GM23338 (cell line): ENCODE measurements around the gene COL6A1. TPM values are rescaled to one million over a fixed set of nuclear protein-coding genes. Genes with fewer than 3 reads are reported as not detected.

ENCODE experiments used
- ATAC-seq: fragments of 200-7000 bp; cut with Tn5 transposase; 3 replicates; pipeline ENCODE4 v1.9.1; 2020
- DNase-seq: peaks from one replicate; pipeline ENCODE4 v3.0.0-alpha.2; 2015; ENCODE audit warnings: low spot score
- H2AFZ ChIP-seq: fragments of 200-600 bp; sonication (generic); 2 replicates; pipeline ENCODE4 v1.8.0; 2016; ENCODE audit warnings: antibody characterized with exemption, mild to moderate bottlenecking, moderate library complexity
- H3F3A ChIP-seq: fragments of 200-600 bp; sonication (generic); replicated peaks from 2 replicates; pipeline ENCODE4 v1.8.0; 2017; ENCODE audit warnings: antibody characterized with exemption, mixed run types, low read depth
- H3K27ac ChIP-seq: fragments of 200-600 bp; sonication (generic); 2 replicates; pipeline ENCODE4 v1.6.1; 2016; ENCODE audit warnings: low read depth
- H3K27me3 ChIP-seq: fragments of 200-600 bp; sonication (generic); 2 replicates; pipeline ENCODE4 v1.8.0; 2016; ENCODE audit warnings: mild to moderate bottlenecking, mixed run types, moderate library complexity; ENCODE audit not compliant: insufficient read depth
- H3K36me3 ChIP-seq: fragments of 200-600 bp; sonication (generic); 2 replicates; pipeline ENCODE4 v1.8.0; 2016; ENCODE audit warnings: mild to moderate bottlenecking; ENCODE audit not compliant: insufficient read depth
- H3K4me1 ChIP-seq: fragments of 200-600 bp; sonication (generic); 2 replicates; pipeline ENCODE4 v1.8.0; 2016; ENCODE audit warnings: mild to moderate bottlenecking, moderate library complexity; ENCODE audit not compliant: insufficient read depth
- H3K4me2 ChIP-seq: fragments of 200-600 bp; sonication (generic); 2 replicates; pipeline ENCODE4 v1.7.1; 2017; ENCODE audit warnings: mixed run types
- H3K4me3 ChIP-seq: fragments of 200-600 bp; sonication (generic); 2 replicates; pipeline ENCODE4 v1.6.1; 2016; ENCODE audit warnings: mixed run types
- H3K79me2 ChIP-seq: fragments of 200-600 bp; sonication (generic); replicated peaks from 2 replicates; pipeline ENCODE4 v1.8.0; 2017; ENCODE audit warnings: mild to moderate bottlenecking; ENCODE audit not compliant: insufficient read depth
- H3K9me2 ChIP-seq: fragments of 200-600 bp; sonication (generic); 2 replicates; pipeline ENCODE4 v1.8.0; 2017; ENCODE audit not compliant: insufficient read depth
- H4K20me1 ChIP-seq: fragments of 200-600 bp; sonication (generic); replicated peaks from 2 replicates; pipeline ENCODE4 v1.8.0; 2017; ENCODE audit warnings: mild to moderate bottlenecking; ENCODE audit not compliant: insufficient read depth
- H3K27ac Mint-ChIP-seq: 2 replicates; pipeline ENCODE4 v1.8.0; 2020; ENCODE audit warnings: inconsistent platforms, mild to moderate bottlenecking, moderate library complexity, mixed read lengths
- H3K27me3 Mint-ChIP-seq: 3 replicates; pipeline ENCODE4 v1.8.0; 2022; ENCODE audit warnings: low read depth, mild to moderate bottlenecking, moderate library complexity, mixed read lengths, inconsistent platforms; ENCODE audit not compliant: insufficient read depth, poor library complexity
- H3K36me3 Mint-ChIP-seq: 3 replicates; pipeline ENCODE4 v1.8.0; 2021; ENCODE audit warnings: low read depth, mild to moderate bottlenecking, inconsistent platforms, moderate library complexity, mixed read lengths
- H3K4me1 Mint-ChIP-seq: 3 replicates; pipeline ENCODE4 v1.8.0; 2020; ENCODE audit warnings: mild to moderate bottlenecking, inconsistent platforms, mixed read lengths
- H3K4me3 Mint-ChIP-seq: 3 replicates; pipeline ENCODE4 v1.8.0; 2021; ENCODE audit warnings: moderate library complexity, mild to moderate bottlenecking, inconsistent platforms, mixed read lengths
- H3K9me3 Mint-ChIP-seq: 3 replicates; pipeline ENCODE4 v1.8.0; 2020; ENCODE audit warnings: moderate library complexity, mild to moderate bottlenecking, inconsistent platforms, mixed read lengths
- CTCF ChIP-seq, 2 experiments: fragments of 200-600 bp in 1 of 2; sonication (generic) in 1 of 2; conservative IDR thresholded peaks; 2 replicates each; pipeline versions ENCODE4 v1.5.1 to v1.6.1; 2016 to 2017; ENCODE audit warnings: antibody characterized with exemption in 2 of 2, low read depth in 2 of 2, mild to moderate bottlenecking in 2 of 2, moderate library complexity in 1 of 2
- EZH2 ChIP-seq: fragments of 200-600 bp; sonication (generic); IDR thresholded peaks from one replicate; pipeline ENCODE4 v1.8.0; 2017; ENCODE audit warnings: antibody characterized with exemption, mild to moderate bottlenecking, low read depth; ENCODE audit not compliant: unreplicated experiment
- NANOG ChIP-seq: IDR thresholded peaks from 2 replicates; pipeline ENCODE4 v1.6.1; 2016; ENCODE audit warnings: antibody characterized with exemption, borderline replicate concordance
- STAT1 ChIP-seq: IDR thresholded peaks from one replicate; pipeline ENCODE4 v1.6.1; 2016; ENCODE audit warnings: antibody characterized with exemption; ENCODE audit not compliant: unreplicated experiment
- ZNF114 ChIP-seq: fragments of 250-450 bp; sonication (Bioruptor Pico); IDR thresholded peaks from 2 replicates; pipeline ENCODE4 v1.5.0; 2020; ENCODE audit warnings: mild to moderate bottlenecking, moderate library complexity
- polyA plus RNA-seq: library from polyadenylated mRNA; unstranded; fragments of >200 nt; fragmentation: Nextera tagmentation; extraction: Ambion mirVana; gene quantifications from 2 replicates; pipeline ENCODE4 v1.2.1, GENCODE V29; 2016
- total RNA-seq: library from RNA; depleted of rRNA; stranded (reverse); fragments of >200 nt; shearing (Covaris generic); gene quantifications from 2 replicates; pipeline ENCODE4 v1.2.3, GENCODE V29; 2014
- TF ChIP-seq, protein P1 (sequence below): IDR thresholded peaks from one replicate; pipeline ENCODE4 v1.6.1; 2018; ENCODE audit warnings: antibody characterized with exemption; ENCODE audit not compliant: unreplicated experiment

The COL6A1 gene
- total and polyA plus RNA-seq, 2 experiments from 2014 or later, result 76.0 to 180 TPM

DNA sequence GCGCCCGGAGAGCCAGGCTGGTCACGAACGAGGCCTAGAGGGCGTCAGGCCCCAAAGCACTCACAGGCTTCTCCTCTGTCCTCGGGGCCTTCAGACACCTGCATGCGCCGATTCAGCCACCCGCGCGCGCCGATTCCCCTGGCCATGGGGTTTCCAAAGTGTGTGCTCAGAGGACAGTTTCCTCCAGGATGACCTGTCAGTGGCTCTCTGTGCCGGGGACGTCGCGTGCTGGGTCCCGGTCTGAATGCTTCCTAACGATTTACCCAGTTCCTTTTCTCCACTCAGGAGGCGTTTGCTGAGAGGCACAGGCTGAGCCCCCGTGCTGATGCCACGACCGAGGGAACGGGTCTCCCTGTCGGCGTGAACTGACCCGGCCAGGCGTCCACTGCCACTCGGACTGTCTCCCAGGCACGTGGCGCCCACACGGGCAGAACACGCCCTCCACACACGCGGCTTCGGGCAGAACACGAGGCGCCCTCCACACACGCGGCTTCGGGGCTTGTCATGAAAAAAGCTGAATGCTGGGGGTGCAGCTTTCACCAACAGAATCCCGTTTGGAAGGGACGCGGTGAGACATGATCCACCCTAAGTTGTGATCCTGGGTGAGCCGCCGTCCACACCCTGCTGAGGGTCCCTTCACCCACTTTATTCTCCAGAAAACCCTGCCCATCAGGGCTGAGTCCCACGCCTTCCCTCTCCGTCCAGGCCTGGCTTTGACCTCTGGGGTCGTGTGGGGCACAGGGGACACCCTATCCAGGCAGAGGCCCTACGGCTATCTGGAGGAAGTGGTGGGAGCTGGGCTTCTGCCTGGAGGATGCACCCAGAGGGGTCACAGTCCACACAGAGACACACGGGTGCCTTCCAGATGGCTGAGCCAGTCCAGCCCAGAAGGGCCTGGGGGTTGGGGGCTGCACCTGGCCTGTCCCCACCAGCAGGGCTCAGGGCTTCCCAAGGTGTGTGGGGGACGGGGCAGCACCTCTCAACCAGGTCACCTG, 56.1 kb downstream of the COL6A1 start:
- no peaks in the 10 kb centered on the region; the same call in 2 of the 3 replicates for H3K9me3 Mint-ChIP-seq
- Histone ChIP-seq H3K9me2 (no peaks in the 10 kb centered on the region), H3K79me2 (no peaks in the 10 kb centered on the region), H3K4me3 (no peak overlapping the region), H3K27ac (no peak overlapping the region), H3K36me3 (no peaks in the 10 kb centered on the region), H2AFZ (peak overlapping the region; percentile 47), H3K4me2 (no peak overlapping the region), H3K4me1 (peaks cover 2% of the 10 kb centered on the region; the same call in 1 of the 2 replicates), H3F3A (no peaks in the 10 kb centered on the region), H3K27me3 (no peaks in the 10 kb centered on the region), H4K20me1 (no peaks in the 10 kb centered on the region)
- peaks cover 3% of the 10 kb centered on the region; the same call in 1 of the 3 replicates for H3K36me3 Mint-ChIP-seq
- ATAC-seq (peak; percentile 49), DNase-seq (no peak)
- H3K4me1 Mint-ChIP-seq, result peaks cover 22% of the 10 kb centered on the region
- TF ChIP-seq CTCF (conservative IDR thresholded peaks at IDR 0.05; ENCODE audit: low read depth in 2 of 2) (peak in 1 of 2 experiments; percentile 13; a peak in 2 of 4 replicates), NANOG (no peak)
- no peak overlapping the region for H3K4me3 Mint-ChIP-seq
- peaks cover 9% of the 10 kb centered on the region for H3K27me3 Mint-ChIP-seq
- no peak overlapping the region for H3K27ac Mint-ChIP-seq

DNA sequence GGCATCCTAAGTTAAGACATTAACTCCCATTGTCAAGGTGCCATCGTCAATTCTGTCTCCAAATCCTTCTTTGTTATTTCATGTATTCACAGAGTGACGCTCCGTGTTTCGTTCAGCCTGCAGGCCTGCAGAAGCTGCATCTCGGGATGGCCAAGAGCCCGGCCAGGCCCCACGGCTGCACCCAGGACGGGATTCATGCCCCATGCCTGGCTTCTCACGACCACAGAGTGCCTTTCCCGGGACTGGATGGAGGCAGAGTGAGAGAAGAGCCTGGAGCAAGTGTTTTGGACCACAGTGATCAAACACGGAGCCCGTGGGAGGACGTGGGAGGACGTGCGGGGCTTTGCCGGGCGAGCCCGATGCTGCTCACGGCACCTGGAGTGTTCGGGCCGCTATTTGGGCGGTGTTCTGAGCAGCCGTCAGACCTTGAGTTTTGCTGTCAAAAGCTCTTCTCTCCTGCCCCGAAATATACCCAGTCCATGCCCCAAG, 56.8 kb downstream of the COL6A1 start:
- peaks cover 2% of the 10 kb centered on the region; the same call in 1 of the 3 replicates for H3K9me3 Mint-ChIP-seq
- no peak overlapping the region for H3K27ac Mint-ChIP-seq
- no peaks in the 10 kb centered on the region for H3K9me2 ChIP-seq
- no peaks in the 10 kb centered on the region for H4K20me1 ChIP-seq
- peaks cover 3% of the 10 kb centered on the region; the same call in 2 of the 3 replicates for H3K36me3 Mint-ChIP-seq
- H3K4me3 ChIP-seq, result no peak overlapping the region
- peaks cover 4% of the 10 kb centered on the region; the same call in 1 of the 2 replicates for H3K4me1 ChIP-seq
- H3K4me2 ChIP-seq, result no peak overlapping the region
- peak overlapping the region; percentile 69 for H2AFZ ChIP-seq
- TF ChIP-seq EZH2, result no peak
- no peak for TF ChIP-seq NANOG
- no peak for TF ChIP-seq STAT1
- TF ChIP-seq, protein P1, sequence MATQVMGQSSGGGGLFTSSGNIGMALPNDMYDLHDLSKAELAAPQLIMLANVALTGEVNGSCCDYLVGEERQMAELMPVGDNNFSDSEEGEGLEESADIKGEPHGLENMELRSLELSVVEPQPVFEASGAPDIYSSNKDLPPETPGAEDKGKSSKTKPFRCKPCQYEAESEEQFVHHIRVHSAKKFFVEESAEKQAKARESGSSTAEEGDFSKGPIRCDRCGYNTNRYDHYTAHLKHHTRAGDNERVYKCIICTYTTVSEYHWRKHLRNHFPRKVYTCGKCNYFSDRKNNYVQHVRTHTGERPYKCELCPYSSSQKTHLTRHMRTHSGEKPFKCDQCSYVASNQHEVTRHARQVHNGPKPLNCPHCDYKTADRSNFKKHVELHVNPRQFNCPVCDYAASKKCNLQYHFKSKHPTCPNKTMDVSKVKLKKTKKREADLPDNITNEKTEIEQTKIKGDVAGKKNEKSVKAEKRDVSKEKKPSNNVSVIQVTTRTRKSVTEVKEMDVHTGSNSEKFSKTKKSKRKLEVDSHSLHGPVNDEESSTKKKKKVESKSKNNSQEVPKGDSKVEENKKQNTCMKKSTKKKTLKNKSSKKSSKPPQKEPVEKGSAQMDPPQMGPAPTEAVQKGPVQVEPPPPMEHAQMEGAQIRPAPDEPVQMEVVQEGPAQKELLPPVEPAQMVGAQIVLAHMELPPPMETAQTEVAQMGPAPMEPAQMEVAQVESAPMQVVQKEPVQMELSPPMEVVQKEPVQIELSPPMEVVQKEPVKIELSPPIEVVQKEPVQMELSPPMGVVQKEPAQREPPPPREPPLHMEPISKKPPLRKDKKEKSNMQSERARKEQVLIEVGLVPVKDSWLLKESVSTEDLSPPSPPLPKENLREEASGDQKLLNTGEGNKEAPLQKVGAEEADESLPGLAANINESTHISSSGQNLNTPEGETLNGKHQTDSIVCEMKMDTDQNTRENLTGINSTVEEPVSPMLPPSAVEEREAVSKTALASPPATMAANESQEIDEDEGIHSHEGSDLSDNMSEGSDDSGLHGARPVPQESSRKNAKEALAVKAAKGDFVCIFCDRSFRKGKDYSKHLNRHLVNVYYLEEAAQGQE, result no peak
- no peak for TF ChIP-seq ZNF114 (CRISPR knock-in tag)
- peaks cover 24% of the 10 kb centered on the region for H3K4me1 Mint-ChIP-seq
- no peak for DNase-seq
- ATAC-seq, result no peak
- peaks cover 6% of the 10 kb centered on the region for H3K27me3 Mint-ChIP-seq
- H3K27ac ChIP-seq, result no peak overlapping the region
- no peaks in the 10 kb centered on the region for H3K36me3 ChIP-seq
- H3K27me3 ChIP-seq, result no peaks in the 10 kb centered on the region
- H3K4me3 Mint-ChIP-seq, result no peak overlapping the region
- H3F3A ChIP-seq, result no peaks in the 10 kb centered on the region
- no peaks in the 10 kb centered on the region for H3K79me2 ChIP-seq
